Endothelial cell of umbilical vein (primary cell): Measurements from ENCODE around the gene CAMTA2.

ENCODE experiments used
- CTCF ChIP-seq, 2 donors: IDR thresholded peaks; 1 replicate in 1 of 2; 2 replicates in 1 of 2; pipeline ENCODE4 v1.5.1; 2011; ENCODE audit warnings: low read length in 2 of 2, mild to moderate bottlenecking in 2 of 2, moderate library complexity in 2 of 2, control low read depth in 1 of 2, inconsistent platforms in 1 of 2, low read depth in 1 of 2; ENCODE audit not compliant: insufficient read depth in 1 of 2; ENCODE audit errors: extremely low read depth in 1 of 2
- EZH2 ChIP-seq: IDR thresholded peaks from 2 replicates; pipeline ENCODE4 v1.6.1; 2012; ENCODE audit warnings: borderline replicate concordance, low read depth, mild to moderate bottlenecking, moderate library complexity, low read length, inconsistent platforms; ENCODE audit not compliant: severe bottlenecking
- POLR2AphosphoS5 ChIP-seq: IDR thresholded peaks from 2 replicates; pipeline ENCODE4 v1.6.1; 2012; ENCODE audit warnings: low read depth, mild to moderate bottlenecking, control low read depth, low read length, moderate library complexity; ENCODE audit not compliant: insufficient read depth

DNA sequence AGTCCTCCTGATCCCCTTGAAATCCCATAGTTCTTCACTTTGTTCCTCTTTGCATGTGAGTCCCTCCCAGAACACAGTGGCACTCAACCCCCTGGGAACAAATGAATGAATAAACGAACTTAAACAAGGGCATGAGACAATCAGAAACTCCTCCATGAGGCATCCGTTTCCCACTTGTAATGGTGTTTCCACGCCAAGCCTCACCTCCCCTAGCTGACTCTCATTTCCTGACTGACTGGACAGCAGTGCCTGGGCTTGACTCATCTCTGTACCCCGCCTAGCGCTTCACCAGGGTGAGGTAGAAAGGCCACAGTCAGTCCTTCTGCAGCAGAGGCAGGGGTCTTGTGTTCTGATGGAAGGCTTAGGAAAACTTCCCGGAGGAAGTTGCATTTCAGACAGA is 24.5 kb upstream of the CAMTA2 start:
- TF ChIP-seq CTCF (IDR thresholded peaks at IDR 0.05; ENCODE audit: extremely low read depth in 1 of 2, insufficient read depth in 1 of 2, low read depth in 1 of 2, low read length in 2 of 2) (no peak), POLR2AphosphoS5 (no peak), EZH2 (no peak)
